Fibroblast of peridontal ligament (primary cell): ENCODE results near the gene CNTROB.
A peak's percentile ranks its signal among the peaks of the same experiment; 100 is the strongest.

Experiments used
- DNase-seq: peaks from one replicate; pipeline ENCODE4 v3.0.0-alpha.2; 2010; ENCODE audit errors: extremely low read depth

Gene CNTROB

GRCh38 chr17:7931709-7932482, at the start of gene CNTROB, which contains the start of gene TRAPPC1:
CNTROB (plus strand) TSS chr17:7932206; CDS start chr17:7933080, 874 bp downstream.
TRAPPC1 (minus strand) TSS chr17:7931946; CDS start chr17:7931829, 117 bp downstream.
- DNase-seq: peak; percentile 98

- no peak for DNase-seq
These were observed 49.4 kb upstream of the CNTROB start for GRCh38 chr17:7882629-7883028.

- DNase-seq: peak; percentile 54
These were observed 48.1 kb upstream of the CNTROB start for GRCh38 chr17:7883781-7884386.

GRCh38 chr17:7884581-7885366, 47.2 kb upstream of the CNTROB start:
- DNase-seq: no peak

GRCh38 chr17:7885367-7886226, 46.4 kb upstream of the CNTROB start:
- DNase-seq: no peak

- peak; percentile 22 for DNase-seq
These were observed 45.6 kb upstream of the CNTROB start for GRCh38 chr17:7886227-7887037.

- DNase-seq: no peak
These were observed 44.9 kb upstream of the CNTROB start for GRCh38 chr17:7887038-7887481.

GRCh38 chr17:7887482-7888183, 44.4 kb upstream of the CNTROB start:
- DNase-seq: peak; percentile 95

GRCh38 chr17:7888184-7888920, 43.7 kb upstream of the CNTROB start, which contains the start of gene CHD3:
CHD3 (plus strand) TSS chr17:7888789; CDS start chr17:7889001, 212 bp downstream.
- peak; percentile 10 for DNase-seq

GRCh38 chr17:7889166-7889955, 42.6 kb upstream of the CNTROB start:
- DNase-seq: peak; percentile 93

- DNase-seq: no peak
These were observed 38.7 kb upstream of the CNTROB start for GRCh38 chr17:7893187-7893880.

GRCh38 chr17:7894226-7894625, 37.8 kb upstream of the CNTROB start:
- no peak for DNase-seq

GRCh38 chr17:7894866-7895265, 37.1 kb upstream of the CNTROB start:
- DNase-seq: no peak

GRCh38 chr17:7897090-7897489, 34.9 kb upstream of the CNTROB start:
- DNase-seq: no peak

GRCh38 chr17:7897773-7898172, 34.2 kb upstream of the CNTROB start:
- peak; percentile 86 for DNase-seq

- DNase-seq: no peak
These were observed 28.6 kb upstream of the CNTROB start for GRCh38 chr17:7903154-7904103.
